MCF 10A (cell line): Measurements from ENCODE around the gene SLC49A3. TPM values are rescaled to one million over a fixed set of nuclear protein-coding genes. Genes with fewer than 3 reads are reported as not detected.
"Not testable (repeated sequence)": the region's sequence is repeated elsewhere in the genome, so short reads cannot be mapped to it uniquely, and the experiment has no call there.

Source experiments
- BruUV-seq: library from RNA; stranded (reverse); fragments of 400-500 nt; replicated peaks from 2 replicates; lab custom pipeline; 2021; lab: Mats Ljungman, UMichigan
- CTCF ChIA-PET: fragments of 300-600 bp; sonication (Branson Sonifier 250); formaldehyde crosslinking; extraction: SDS; loops from one replicate; lab custom pipeline; 2021; ENCODE audit warnings: antibody characterized with exemption, inconsistent platforms; lab: Yijun Ruan, JAX
- POLR2A ChIA-PET: fragments of 300-600, 350-650 bp; sonication (Branson Sonifier 250); formaldehyde crosslinking; extraction: SDS; loops from one replicate; lab custom pipeline; 2020; ENCODE audit warnings: antibody characterized with exemption, inconsistent platforms; lab: Yijun Ruan, JAX
- DNase-seq: peaks from one replicate; pipeline ENCODE4 v3.0.0-alpha.2; 2018; ENCODE audit not compliant: unreplicated experiment
- H3K27ac Mint-ChIP-seq: one replicate; pipeline ENCODE4 v1.8.0; 2022; ENCODE audit warnings: mild to moderate bottlenecking, low read depth, mixed read lengths; ENCODE audit not compliant: unreplicated experiment
- H3K27me3 Mint-ChIP-seq: one replicate; pipeline ENCODE4 v1.8.0; 2022; ENCODE audit warnings: mixed read lengths; ENCODE audit not compliant: insufficient read depth, unreplicated experiment
- H3K36me3 Mint-ChIP-seq: one replicate; pipeline ENCODE4 v1.8.0; 2022; ENCODE audit warnings: mild to moderate bottlenecking, moderate library complexity, mixed read lengths; ENCODE audit not compliant: insufficient read depth, unreplicated experiment
- H3K4me1 Mint-ChIP-seq: one replicate; pipeline ENCODE4 v1.8.0; 2022; ENCODE audit warnings: mixed read lengths; ENCODE audit not compliant: insufficient read depth, unreplicated experiment
- H3K4me3 Mint-ChIP-seq: one replicate; pipeline ENCODE4 v1.8.0; 2022; ENCODE audit warnings: mild to moderate bottlenecking, moderate library complexity, mixed read lengths; ENCODE audit not compliant: unreplicated experiment
- H3K9me3 Mint-ChIP-seq: one replicate; pipeline ENCODE4 v1.8.0; 2022; ENCODE audit warnings: mixed read lengths; ENCODE audit not compliant: unreplicated experiment
- intact Hi-C: fragments of 100-400 bp; cut with micrococcal nuclease; formaldehyde crosslinking; loops from 2 replicates; pipeline ENCODE4 v1.14.1; 2022
- total RNA-seq: library from RNA; stranded (reverse); gene quantifications from 2 replicates; pipeline ENCODE4 v1.2.3, GENCODE V29; 2022
- TF ChIP-seq, protein P1 (sequence below): fragments of 200-600 bp; IDR thresholded peaks from one replicate; pipeline ENCODE4 v1.8.0; 2022; ENCODE audit warnings: antibody characterized with exemption, mild to moderate bottlenecking; ENCODE audit not compliant: unreplicated experiment

SLC49A3 gene
- total RNA-seq, 1 experiment from 2014 or later: not detected

DNA sequence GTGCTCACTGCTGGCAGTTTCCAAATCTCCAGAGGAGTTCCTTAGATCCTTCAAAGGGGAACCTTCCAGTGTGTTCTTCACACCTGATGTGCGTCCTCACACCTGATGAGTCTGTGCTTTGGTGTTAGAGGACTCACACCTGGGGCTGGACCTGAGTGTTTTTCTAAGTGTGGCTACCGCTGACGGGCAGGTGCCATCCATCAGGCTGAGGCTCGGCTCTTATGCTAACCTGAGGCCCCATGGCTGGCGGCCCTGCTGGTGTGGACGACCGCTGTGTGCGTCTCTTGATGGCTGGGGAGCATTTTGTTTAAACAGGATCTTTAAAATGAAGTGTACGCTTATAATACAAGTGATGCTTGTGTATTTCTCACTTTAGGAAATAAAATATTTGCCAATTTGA lies 45.1 kb upstream of the SLC49A3 start:
- H3K27ac Mint-ChIP-seq: no peak overlapping the region
- H3K4me3 Mint-ChIP-seq: no peak overlapping the region
- no peaks in the 10 kb centered on the region for H3K9me3 Mint-ChIP-seq
- intact Hi-C loops: no loop called here
- H3K4me1 Mint-ChIP-seq: peaks cover 5% of the 10 kb centered on the region
- TF ChIP-seq, protein P1, sequence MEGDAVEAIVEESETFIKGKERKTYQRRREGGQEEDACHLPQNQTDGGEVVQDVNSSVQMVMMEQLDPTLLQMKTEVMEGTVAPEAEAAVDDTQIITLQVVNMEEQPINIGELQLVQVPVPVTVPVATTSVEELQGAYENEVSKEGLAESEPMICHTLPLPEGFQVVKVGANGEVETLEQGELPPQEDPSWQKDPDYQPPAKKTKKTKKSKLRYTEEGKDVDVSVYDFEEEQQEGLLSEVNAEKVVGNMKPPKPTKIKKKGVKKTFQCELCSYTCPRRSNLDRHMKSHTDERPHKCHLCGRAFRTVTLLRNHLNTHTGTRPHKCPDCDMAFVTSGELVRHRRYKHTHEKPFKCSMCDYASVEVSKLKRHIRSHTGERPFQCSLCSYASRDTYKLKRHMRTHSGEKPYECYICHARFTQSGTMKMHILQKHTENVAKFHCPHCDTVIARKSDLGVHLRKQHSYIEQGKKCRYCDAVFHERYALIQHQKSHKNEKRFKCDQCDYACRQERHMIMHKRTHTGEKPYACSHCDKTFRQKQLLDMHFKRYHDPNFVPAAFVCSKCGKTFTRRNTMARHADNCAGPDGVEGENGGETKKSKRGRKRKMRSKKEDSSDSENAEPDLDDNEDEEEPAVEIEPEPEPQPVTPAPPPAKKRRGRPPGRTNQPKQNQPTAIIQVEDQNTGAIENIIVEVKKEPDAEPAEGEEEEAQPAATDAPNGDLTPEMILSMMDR: no peak
- ChIA-PET POLR2A (no interaction called here), CTCF (interaction anchor here (0.7 to 1.5 kb wide), 2 partner anchors 8 to 911 kb away, joined by 3 to 9 read pairs; no protein-coding TSS in a partner anchor)
- no peaks in the 10 kb centered on the region for H3K27me3 Mint-ChIP-seq
- BruUV-seq: TSS peak; percentile 21
- DNase-seq: no peak
- peaks cover 70% of the 10 kb centered on the region for H3K36me3 Mint-ChIP-seq

DNA sequence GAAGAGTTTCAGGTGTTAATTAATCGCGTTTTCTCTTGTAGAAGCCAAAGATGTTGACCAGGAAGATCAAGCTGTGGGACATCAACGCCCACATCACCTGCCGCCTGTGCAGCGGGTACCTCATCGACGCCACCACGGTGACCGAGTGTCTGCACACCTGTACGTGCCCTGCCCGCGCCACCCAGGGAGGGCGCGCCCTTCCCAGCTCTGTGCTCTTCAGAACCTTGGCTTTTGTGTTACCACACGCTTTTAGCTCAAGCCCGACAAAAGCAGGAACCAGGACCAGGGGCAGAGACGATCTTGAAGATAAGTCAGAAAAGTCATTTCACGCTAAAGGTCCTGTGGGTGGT lies 44.7 kb upstream of the SLC49A3 start:
- H3K27me3 Mint-ChIP-seq: no peaks in the 10 kb centered on the region
- H3K9me3 Mint-ChIP-seq: no peaks in the 10 kb centered on the region
- H3K4me3 Mint-ChIP-seq: no peak overlapping the region
- BruUV-seq: no TSS peak
- CTCF ChIA-PET: interaction anchor here (1.5 kb wide), 1 partner anchor 9 kb away, joined by 9 read pairs; no protein-coding TSS in a partner anchor
- H3K4me1 Mint-ChIP-seq: peaks cover 5% of the 10 kb centered on the region
- intact Hi-C loops: no loop called here
- H3K36me3 Mint-ChIP-seq: peaks cover 68% of the 10 kb centered on the region
- POLR2A ChIA-PET: no interaction called here
- H3K27ac Mint-ChIP-seq: no peak overlapping the region
- TF ChIP-seq, protein P1: no peak
- DNase-seq: no peak

- POLR2A ChIA-PET: interaction anchor here (0.6 to 0.8 kb wide), 2 partner anchors 8 to 51 kb away, joined by 3 read pairs; no protein-coding TSS in a partner anchor
- no TSS peak for BruUV-seq
- no peak overlapping the region for H3K4me3 Mint-ChIP-seq
- peaks cover 5% of the 10 kb centered on the region for H3K4me1 Mint-ChIP-seq
- H3K9me3 Mint-ChIP-seq: no peaks in the 10 kb centered on the region
- DNase-seq: no peak
- no peak overlapping the region for H3K27ac Mint-ChIP-seq
- H3K36me3 Mint-ChIP-seq: peaks cover 64% of the 10 kb centered on the region
- CTCF ChIA-PET: interaction anchor here (1.5 kb wide), 1 partner anchor 9 kb away, joined by 9 read pairs; no protein-coding TSS in a partner anchor
- H3K27me3 Mint-ChIP-seq: no peaks in the 10 kb centered on the region
- TF ChIP-seq, protein P1: no peak
- intact Hi-C loops: no loop called here
Observed at GRCh38 chr4:732911-733630, 44.1 kb upstream of the SLC49A3 start.

DNA sequence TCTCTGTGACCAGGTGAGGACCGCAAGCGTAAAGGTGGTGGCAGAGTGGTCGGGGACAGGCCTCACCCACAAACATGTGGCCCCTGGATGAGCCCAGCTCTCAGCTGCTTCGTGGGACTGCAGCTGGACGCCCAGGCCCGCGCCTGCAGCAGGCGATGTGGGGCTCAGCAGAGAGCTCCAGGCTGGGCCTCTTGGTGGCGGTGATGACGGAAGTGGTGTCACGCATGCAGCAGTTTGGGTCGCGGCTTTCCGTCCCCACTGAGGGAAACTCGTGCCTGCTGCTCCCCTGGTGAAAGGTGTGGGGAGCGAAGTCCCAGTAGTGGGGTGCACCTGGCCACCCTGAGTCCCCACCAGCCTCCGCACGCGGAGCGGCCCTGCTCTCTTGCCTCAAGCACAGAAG lies 43.5 kb upstream of the SLC49A3 start:
- Mint-ChIP-seq H3K4me1 (peaks cover 5% of the 10 kb centered on the region), H3K9me3 (no peaks in the 10 kb centered on the region), H3K27ac (no peak overlapping the region), H3K36me3 (peaks cover 62% of the 10 kb centered on the region), H3K27me3 (no peaks in the 10 kb centered on the region), H3K4me3 (no peak overlapping the region)
- no TSS peak for BruUV-seq
- ChIA-PET POLR2A (interaction anchor here (0.6 to 0.8 kb wide), 2 partner anchors 9 to 51 kb away, joined by 3 read pairs; no protein-coding TSS in a partner anchor), CTCF (interaction anchor here (1.5 kb wide), 1 partner anchor 10 kb away, joined by 9 read pairs; no protein-coding TSS in a partner anchor)
- no peak for DNase-seq
- intact Hi-C loops: no loop called here
- TF ChIP-seq, protein P1: no peak

- BruUV-seq, H3K4me1 Mint-ChIP-seq, H3K4me3 Mint-ChIP-seq, CTCF ChIA-PET, H3K27me3 Mint-ChIP-seq, intact Hi-C loops, H3K27ac Mint-ChIP-seq, H3K9me3 Mint-ChIP-seq, DNase-seq: not testable (repeated sequence)
- POLR2A ChIA-PET: interaction anchor here (0.8 kb wide), 1 partner anchor 9 kb away, joined by 3 read pairs; no protein-coding TSS in a partner anchor
- peaks cover 60% of the 10 kb centered on the region for H3K36me3 Mint-ChIP-seq
Observed at GRCh38 chr4:731954-732353, 43.0 kb upstream of the SLC49A3 start.
